ENCODE results near the gene SURF4. TPM values are rescaled to one million over a fixed set of nuclear protein-coding genes. Genes with fewer than 3 reads are reported as not detected.

Gene SURF4
- polyA plus RNA-seq, 3 donors, result 61.4 to 175 (median 157) TPM

- Mint-ChIP-seq H3K4me3 (no peak overlapping the region), H3K36me3 (peaks cover 50 to 70% of the 10 kb centered on the region in 2 donors), H3K9me3 (no peaks in the 10 kb centered on the region), H3K4me1 (peaks cover 54% of the 10 kb centered on the region), H3K27ac (peak overlapping the region in 3 of 7 donors; percentile 18 to 89 (median 47)), H3K27me3 (ENCODE audit: low read depth in 3 of 3) (no peaks in the 10 kb centered on the region)
- 80% methylated on average over 1 of the region's 9 CpGs for whole genome bisulfite sequencing (ENCODE audit: insufficient coverage)
- H3K27ac ChIP-seq (ENCODE audit: low read depth in 1 of 2, low read length in 2 of 2), result peak overlapping the region in 1 of 2 donors; percentile 59
- H3K27me3 ChIP-seq (ENCODE audit: control insufficient read depth in 2 of 2, insufficient read depth in 2 of 2, low read length in 2 of 2), result no peaks in the 10 kb centered on the region
- H3K9me3 ChIP-seq (replicated peaks in 1 of 2; ENCODE audit: control insufficient read depth in 1 of 2, insufficient read depth in 1 of 2, low read length in 2 of 2), result no peaks in the 10 kb centered on the region
- peaks cover 100% of the 10 kb centered on the region for H3K79me2 ChIP-seq (ENCODE audit: insufficient read depth, low read length)
- no peak overlapping the region for H2AFZ ChIP-seq (ENCODE audit: insufficient read depth, low read depth, low read length, poor library complexity, severe bottlenecking)
- peaks cover 15 to 42% of the 10 kb centered on the region in 2 donors for H3K4me1 ChIP-seq (ENCODE audit: control insufficient read depth in 1 of 2, insufficient read depth in 2 of 2, low read length in 2 of 2)
- DNase-seq, result no peak
- intact Hi-C loops (cut with micrococcal nuclease), result loop anchor here in 1 of 2 donors (10.0 kb wide), 1 partner anchor 336 kb away; the partner anchor contains the start of gene GTF3C5
- peaks cover 54 to 69% of the 10 kb centered on the region in 2 donors for H3K36me3 ChIP-seq (replicated peaks in 1 of 2; ENCODE audit: control insufficient read depth in 1 of 2, insufficient read depth in 2 of 2, low read length in 2 of 2)
- H4K20me1 ChIP-seq (ENCODE audit: insufficient read depth, low read length), result peaks cover 97% of the 10 kb centered on the region
- TF ChIP-seq CTCF (IDR thresholded peaks at IDR 0.05), result no peak
- H3K4me3 ChIP-seq (replicated peaks in 1 of 3; ENCODE audit: low read depth in 2 of 3, low read length in 3 of 3), result no peak overlapping the region
- H3K9ac ChIP-seq (ENCODE audit: insufficient read depth, low read length, poor library complexity, severe bottlenecking), result peak overlapping the region; percentile 29
- H3K4me2 ChIP-seq (replicated peaks; ENCODE audit: extremely low read depth, low read length, poor library complexity, severe bottlenecking), result no peak overlapping the region
Observed at GRCh38 chr9:133370685-133371084, 5.2 kb downstream of the SURF4 start.

- H3K4me3 Mint-ChIP-seq, result no peak overlapping the region
- Histone ChIP-seq H3K36me3 (replicated peaks in 1 of 2; ENCODE audit: control insufficient read depth in 1 of 2, insufficient read depth in 2 of 2, low read length in 2 of 2) (peaks cover 62 to 76% of the 10 kb centered on the region in 2 donors), H3K79me2 (ENCODE audit: insufficient read depth, low read length) (peaks cover 100% of the 10 kb centered on the region)
Observed at GRCh38 chr9:133369933-133370332, 5.9 kb downstream of the SURF4 start.

More at GRCh38 chr9:133369933-133370332, 5.9 kb downstream of the SURF4 start:
- Histone ChIP-seq H3K9ac (ENCODE audit: insufficient read depth, low read length, poor library complexity, severe bottlenecking) (no peak overlapping the region), H4K20me1 (ENCODE audit: insufficient read depth, low read length) (peaks cover 99% of the 10 kb centered on the region), H3K27ac (ENCODE audit: low read depth in 1 of 2, low read length in 2 of 2) (peak overlapping the region in 1 of 2 donors; percentile 58), H3K27me3 (ENCODE audit: control insufficient read depth in 2 of 2, insufficient read depth in 2 of 2, low read length in 2 of 2) (no peaks in the 10 kb centered on the region), H3K4me2 (replicated peaks; ENCODE audit: extremely low read depth, low read length, poor library complexity, severe bottlenecking) (no peak overlapping the region), H2AFZ (ENCODE audit: insufficient read depth, low read depth, low read length, poor library complexity, severe bottlenecking) (no peak overlapping the region), H3K4me1 (ENCODE audit: control insufficient read depth in 1 of 2, insufficient read depth in 2 of 2, low read length in 2 of 2) (peaks cover 12 to 37% of the 10 kb centered on the region in 2 donors), H3K4me3 (replicated peaks in 1 of 3; ENCODE audit: low read depth in 2 of 3, low read length in 3 of 3) (no peak overlapping the region), H3K9me3 (replicated peaks in 1 of 2; ENCODE audit: control insufficient read depth in 1 of 2, insufficient read depth in 1 of 2, low read length in 2 of 2) (no peaks in the 10 kb centered on the region)
- H3K4me1 Mint-ChIP-seq, result peaks cover 52% of the 10 kb centered on the region
- H3K27ac Mint-ChIP-seq, result peak overlapping the region in 3 of 7 donors; percentile 44 to 72 (median 60)
- H3K36me3 Mint-ChIP-seq, result peaks cover 56 to 77% of the 10 kb centered on the region in 2 donors
- H3K27me3 Mint-ChIP-seq (ENCODE audit: low read depth in 3 of 3), result no peaks in the 10 kb centered on the region
- no peaks in the 10 kb centered on the region for H3K9me3 Mint-ChIP-seq
- WGBS (ENCODE audit: insufficient coverage), result 92% methylated on average over 2 of the region's 7 CpGs
- no peak for TF ChIP-seq CTCF (IDR thresholded peaks at IDR 0.05)
- DNase-seq, result no peak
- intact Hi-C loops (cut with micrococcal nuclease), result loop anchor here in 1 of 2 donors (10.0 kb wide), 1 partner anchor 335 kb away; the partner anchor contains the start of gene GTF3C5

Measured in CD14-positive monocyte (primary cell).